GM21447 (cell line): ENCODE results near the gene PDE3B.
"Not testable (repeated sequence)": the region's sequence is repeated elsewhere in the genome, so short reads cannot be mapped to it uniquely, and the experiment has no call there.

Experiments
- ATAC-seq: cut with Tn5 transposase; IDR thresholded peaks from one replicate; pipeline ENCODE4 v1.9.1; 2021; ENCODE audit not compliant: unreplicated experiment

PDE3B gene

GRCh38 chr11:14875163-14875562 is 231.6 kb downstream of the PDE3B start:
- ATAC-seq, result no peak

GRCh38 chr11:14881576-14882193 is 238.1 kb downstream of the PDE3B start:
- ATAC-seq, result no peak

DNA sequence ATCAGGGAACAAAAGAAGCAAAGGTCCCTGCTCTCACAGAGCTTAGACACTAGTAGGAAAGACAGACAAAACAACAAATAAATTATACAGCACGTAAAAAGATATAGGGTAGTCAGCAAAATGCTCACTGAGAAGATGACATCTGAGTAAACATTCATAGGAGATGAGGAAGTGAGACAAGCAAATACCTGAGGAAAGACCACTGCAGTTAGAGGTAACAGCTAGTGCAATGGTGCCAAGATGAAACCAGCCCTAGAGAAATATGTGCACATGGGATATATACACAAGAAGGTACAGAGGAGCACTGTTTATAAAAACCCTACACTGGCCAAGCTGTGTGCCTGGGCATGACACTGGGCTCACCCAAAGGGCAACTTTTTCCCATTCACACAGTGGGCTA is 238.6 kb downstream of the PDE3B start:
- no peak for ATAC-seq

GRCh38 chr11:14883683-14884082 is 240.1 kb downstream of the PDE3B start:
- not testable (repeated sequence) for ATAC-seq

GRCh38 chr11:14884667-14885273 is 241.2 kb downstream of the PDE3B start:
- no peak for ATAC-seq

DNA sequence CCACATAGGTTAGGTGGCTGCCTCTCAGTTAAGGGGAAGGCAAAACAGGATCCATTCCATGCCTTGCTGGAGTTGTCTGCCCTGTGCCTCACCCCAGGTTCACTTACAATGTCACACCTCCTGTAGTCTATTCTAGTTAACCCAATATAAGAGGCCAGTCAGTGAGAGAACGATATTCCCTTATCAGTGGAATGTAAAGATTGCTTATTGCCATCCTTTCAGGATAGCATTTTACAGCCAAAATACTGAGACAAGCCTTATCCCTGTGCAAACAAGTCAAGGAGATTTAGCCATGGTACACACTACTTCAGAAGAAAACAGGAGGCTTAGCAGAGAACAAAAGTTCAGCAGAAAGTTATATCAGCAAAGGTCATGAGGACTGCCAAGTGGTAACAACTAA is 242.9 kb downstream of the PDE3B start:
- no peak for ATAC-seq

GRCh38 chr11:14891143-14892035 is 247.8 kb downstream of the PDE3B start:
- peak; percentile 51 for ATAC-seq

DNA sequence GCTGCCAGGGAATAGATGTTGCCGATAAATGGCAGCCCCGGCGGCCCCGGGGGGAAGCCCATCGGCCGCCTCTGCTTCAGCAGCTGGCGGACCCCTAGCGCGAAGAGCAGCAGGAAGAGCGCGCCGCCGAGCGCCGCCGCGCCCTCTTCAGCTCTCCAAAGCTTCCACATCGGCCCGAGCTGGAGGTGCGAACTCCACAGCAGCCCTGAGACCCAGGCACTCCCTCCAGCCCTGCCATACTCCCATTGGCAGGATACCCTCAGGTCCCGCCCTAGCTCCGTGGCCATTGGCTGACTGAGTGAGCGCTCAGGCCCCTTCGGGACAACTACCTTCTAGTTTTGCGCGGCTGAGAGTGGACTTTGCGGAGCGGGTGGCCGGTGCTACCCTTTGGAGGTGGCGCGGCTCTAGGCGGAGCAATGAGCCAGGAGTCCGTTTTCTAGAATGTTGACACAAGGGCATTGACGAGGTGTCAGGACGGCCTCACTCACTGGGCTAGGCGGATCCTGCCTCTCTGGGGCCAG is 248.5 kb downstream of the PDE3B start, which contains the start of gene CYP2R1:
CYP2R1 (minus strand) TSS at position 196 of the 521 bp plus-strand sequence; CDS start at position 170, 26 bp downstream.
- ATAC-seq, result peak; percentile 94

- ATAC-seq, result no peak
Measured at GRCh38 chr11:14892577-14892976, 249.0 kb downstream of the PDE3B start.

- no peak for ATAC-seq
Measured at GRCh38 chr11:14894657-14895598, 251.3 kb downstream of the PDE3B start.

GRCh38 chr11:14898355-14898754 is 254.8 kb downstream of the PDE3B start:
- ATAC-seq, result no peak

DNA sequence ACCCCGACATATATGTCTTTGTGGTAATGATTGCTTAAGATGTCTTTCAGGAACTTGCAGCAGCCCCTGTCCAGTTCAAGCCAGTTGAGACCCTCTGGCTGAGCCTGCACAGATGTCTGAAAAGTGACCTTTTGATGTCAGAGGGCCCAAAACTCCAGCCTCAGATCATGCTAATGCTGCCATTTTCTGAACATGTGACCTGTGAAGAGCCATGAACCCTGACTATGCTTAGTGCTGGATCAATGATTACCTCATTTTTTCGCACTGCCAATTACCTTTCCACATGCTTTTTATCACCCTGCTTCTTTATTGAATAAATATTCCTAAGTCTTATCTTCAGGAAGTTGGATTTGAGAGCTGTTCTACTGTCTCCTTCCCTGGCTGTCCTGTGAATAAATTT is 255.3 kb downstream of the PDE3B start:
- no peak for ATAC-seq

GRCh38 chr11:14902650-14903350 is 259.2 kb downstream of the PDE3B start:
- ATAC-seq, result no peak

- ATAC-seq, result peak; percentile 45
Measured at GRCh38 chr11:14904745-14905103, 261.1 kb downstream of the PDE3B start.

DNA sequence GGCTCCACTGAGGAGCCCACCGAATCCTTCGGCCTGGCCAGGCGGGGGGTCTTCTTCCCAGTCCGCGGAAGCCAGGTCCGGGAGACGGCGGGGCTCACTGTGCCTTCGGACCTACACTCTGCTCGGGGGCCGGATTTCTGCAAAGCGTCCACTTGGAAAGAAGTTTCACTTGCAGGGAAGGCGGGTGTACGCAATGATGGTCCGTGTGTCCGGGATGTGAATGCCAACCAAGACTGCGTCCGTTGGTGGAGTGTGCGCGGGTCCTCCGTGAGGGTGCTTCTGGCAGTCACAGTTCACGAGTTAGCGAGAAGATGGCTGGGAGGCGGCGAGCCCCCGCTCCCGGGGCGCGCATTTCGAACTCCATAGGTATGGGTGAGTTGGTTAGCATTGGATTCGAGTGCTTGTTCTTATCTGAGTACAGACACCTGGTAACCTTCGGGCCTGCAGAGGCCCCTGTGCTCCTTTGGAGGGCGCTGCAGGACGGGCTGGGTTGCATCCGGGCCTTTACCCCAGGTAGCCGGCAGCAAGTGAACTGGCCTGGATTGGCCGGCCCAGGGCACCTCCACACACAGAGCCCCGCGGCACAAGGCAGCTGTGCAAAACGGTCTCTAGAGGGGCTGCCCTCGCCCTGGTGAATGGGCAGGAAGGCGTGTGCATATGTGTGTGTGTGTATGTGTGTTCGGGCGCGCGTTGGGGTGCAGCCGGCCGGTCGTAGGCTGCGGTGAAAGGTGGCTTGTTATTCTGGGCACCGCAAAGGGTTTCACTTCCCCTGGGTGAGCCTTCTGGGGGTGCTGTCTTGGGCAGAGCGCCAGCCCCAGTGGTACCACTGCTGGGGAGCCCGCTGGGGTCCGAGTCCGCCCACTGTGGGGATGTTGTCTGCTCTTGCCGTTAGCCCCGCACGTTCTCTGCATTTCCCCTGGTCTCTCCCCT is 261.8 kb downstream of the PDE3B start:
- ATAC-seq, result peak; percentile 65

- no peak for ATAC-seq
Measured at GRCh38 chr11:14906578-14906977, 263.0 kb downstream of the PDE3B start.

DNA sequence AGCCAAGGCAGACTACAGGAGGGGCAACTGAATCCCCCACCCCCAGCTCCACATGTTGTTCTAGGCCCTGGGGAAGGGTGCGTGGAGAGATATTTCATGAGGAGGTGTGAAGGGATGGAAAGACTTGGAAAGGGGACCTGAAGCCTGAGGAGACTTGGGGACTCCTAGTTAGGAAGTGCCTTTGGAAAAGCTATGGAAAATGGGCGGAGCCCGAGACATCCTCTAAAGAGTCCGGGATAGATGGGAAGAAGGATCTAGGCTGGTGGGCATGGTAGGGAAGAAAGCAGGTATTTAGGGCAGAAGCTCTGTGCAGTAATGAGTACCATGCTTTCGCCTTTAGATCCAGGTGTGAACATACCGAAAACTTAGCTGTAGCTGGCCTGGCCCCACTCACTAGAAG is 263.4 kb downstream of the PDE3B start:
- no peak for ATAC-seq

DNA sequence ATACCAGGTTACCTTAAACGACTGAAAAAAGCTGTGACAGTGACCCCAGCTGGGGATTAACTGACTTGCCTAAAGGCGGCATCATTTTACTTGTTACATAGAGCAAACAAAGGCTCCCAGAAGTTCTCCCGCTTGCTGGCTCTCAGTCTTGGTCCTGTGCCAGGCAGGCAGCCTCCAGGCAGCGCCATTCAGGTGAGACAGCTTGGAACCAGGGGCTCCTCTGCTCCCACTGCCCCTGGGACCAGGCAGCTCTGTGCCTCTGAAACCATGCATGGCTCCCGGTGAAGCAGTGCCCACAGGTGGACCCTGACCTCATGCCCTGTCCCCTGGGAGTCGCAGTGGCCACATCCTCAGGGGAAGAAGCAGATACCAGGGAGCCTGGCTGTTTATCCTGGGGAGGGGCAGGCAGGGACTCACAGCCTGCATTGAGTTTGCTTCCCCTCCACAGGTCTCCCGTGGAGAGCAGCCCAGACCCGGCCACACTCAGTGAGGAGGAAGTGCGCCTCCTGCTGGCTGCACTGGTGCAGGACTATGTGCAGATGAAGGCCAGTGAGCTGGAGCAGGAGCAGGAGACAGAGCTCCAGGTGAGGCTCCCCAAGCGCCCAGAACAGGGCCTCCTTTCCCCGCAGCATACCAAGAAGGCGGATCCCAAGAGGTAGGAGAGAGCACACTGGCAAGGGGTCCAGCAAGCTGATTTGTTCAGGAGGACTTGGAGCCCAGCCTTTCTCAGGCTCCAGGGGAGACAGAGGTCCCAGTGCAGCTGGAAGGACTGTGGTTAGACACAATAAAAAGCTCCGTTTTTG is 264.0 kb downstream of the PDE3B start:
- peak; percentile 37 for ATAC-seq
